Colonic mucosa (tissue), 4 donors: ENCODE data around the gene MIX23. TPM values are rescaled to one million over a fixed set of nuclear protein-coding genes. Genes with fewer than 3 reads are reported as not detected.

Source experiments
- DNase-seq: peaks from one replicate; pipeline ENCODE4 v3.0.0-alpha.2; 2020
- H3K27ac ChIP-seq: fragments of 200-600 bp; one replicate; pipeline ENCODE4 v1.8.0; 2021
- H3K27me3 ChIP-seq: fragments of 200-600 bp; one replicate; pipeline ENCODE4 v1.8.0; 2021
- H3K36me3 ChIP-seq: fragments of 200-600 bp; one replicate; pipeline ENCODE4 v1.8.0; 2021
- H3K4me1 ChIP-seq: fragments of 200-600 bp; one replicate; pipeline ENCODE4 v1.8.0; 2021; ENCODE audit warnings: mild to moderate bottlenecking
- H3K4me3 ChIP-seq: fragments of 200-600 bp; one replicate; pipeline ENCODE4 v1.8.0; 2021
- H3K9ac ChIP-seq, 2 donors: one replicate each; pipeline ENCODE4 v1.7.0; 2013; ENCODE audit warnings: control low read depth in 2 of 2, low read depth in 2 of 2, low read length in 2 of 2
- H3K9me3 ChIP-seq: fragments of 200-600 bp; one replicate; pipeline ENCODE4 v1.8.0; 2021
- CTCF ChIP-seq: fragments of 200-600 bp; IDR thresholded peaks from one replicate; pipeline ENCODE4 v1.8.0; 2022; ENCODE audit warnings: antibody characterized with exemption, mild to moderate bottlenecking
- intact Hi-C: fragments of 100-400 bp; cut with DNase I; formaldehyde crosslinking; loops from one replicate; pipeline ENCODE4 v1.14.1; 2022
- total RNA-seq, 2 donors: library from RNA; stranded (reverse); fragmentation: NEBNext Ultra II Directional in 1 of 2; extraction: Animal tissue kit (Norgen Biotek cat#: 25700) in 1 of 2; gene quantifications; one replicate each; pipeline ENCODE4 v1.2.1, GENCODE V29; 2021
- donor health status: healthy.
- donor health status: DM: no; HTN: no; CAD: no.
- donor health status: DM: no; HTN: no; CAD: no.

The MIX23 gene
- total RNA-seq, 2 donors from 2014 or later: 44.5 to 66.6 TPM

GRCh38 chr3:122350814-122351418, 32.1 kb downstream of the MIX23 start:
- peaks cover 3% of the 10 kb centered on the region for H3K4me1 ChIP-seq
- H3K27ac ChIP-seq: peak overlapping the region; percentile 71
- H3K9me3 ChIP-seq: no peaks in the 10 kb centered on the region
- intact Hi-C loops: loop anchor here (10.0 kb wide), 1 partner anchor 246 kb away; no protein-coding TSS in a partner anchor
- no peak for TF ChIP-seq CTCF
- peak overlapping the region in 1 of 2 donors; percentile 1 for H3K9ac ChIP-seq
- H3K4me3 ChIP-seq: no peak overlapping the region
- DNase-seq: peak; percentile 36
- H3K27me3 ChIP-seq: no peaks in the 10 kb centered on the region
- H3K36me3 ChIP-seq: no peaks in the 10 kb centered on the region

GRCh38 chr3:122349171-122349570, 33.9 kb downstream of the MIX23 start:
- DNase-seq: no peak
- Histone ChIP-seq H3K27me3 (no peaks in the 10 kb centered on the region), H3K36me3 (no peaks in the 10 kb centered on the region), H3K9me3 (no peaks in the 10 kb centered on the region), H3K4me3 (no peak overlapping the region), H3K27ac (no peak overlapping the region), H3K9ac (no peak overlapping the region), H3K4me1 (peaks cover 3% of the 10 kb centered on the region)
- TF ChIP-seq CTCF: no peak
- intact Hi-C loops: no loop called here

- Histone ChIP-seq H3K9ac (no peak overlapping the region), H3K36me3 (no peaks in the 10 kb centered on the region), H3K27ac (no peak overlapping the region), H3K9me3 (no peaks in the 10 kb centered on the region), H3K4me3 (no peak overlapping the region), H3K27me3 (no peaks in the 10 kb centered on the region), H3K4me1 (no peaks in the 10 kb centered on the region)
- TF ChIP-seq CTCF: no peak
- DNase-seq: no peak
- intact Hi-C loops: no loop called here
These were observed 39.4 kb downstream of the MIX23 start for GRCh38 chr3:122343654-122344053.

- Histone ChIP-seq H3K4me1 (no peaks in the 10 kb centered on the region), H3K9me3 (no peaks in the 10 kb centered on the region), H3K36me3 (no peaks in the 10 kb centered on the region), H3K9ac (no peak overlapping the region), H3K27ac (no peak overlapping the region), H3K4me3 (no peak overlapping the region), H3K27me3 (no peaks in the 10 kb centered on the region)
- no peak for DNase-seq
- intact Hi-C loops: no loop called here
- TF ChIP-seq CTCF: no peak
These were observed 40.2 kb downstream of the MIX23 start for GRCh38 chr3:122342803-122343202.

GRCh38 chr3:122332551-122332950, 50.5 kb downstream of the MIX23 start:
- no peaks in the 10 kb centered on the region for H3K36me3 ChIP-seq

More at GRCh38 chr3:122332551-122332950, 50.5 kb downstream of the MIX23 start:
- H3K27me3 ChIP-seq: no peaks in the 10 kb centered on the region
- no peaks in the 10 kb centered on the region for H3K4me1 ChIP-seq
- no peak overlapping the region for H3K9ac ChIP-seq
- no peaks in the 10 kb centered on the region for H3K9me3 ChIP-seq
- no peak for TF ChIP-seq CTCF
- H3K4me3 ChIP-seq: no peak overlapping the region
- H3K27ac ChIP-seq: no peak overlapping the region
- DNase-seq: no peak
- intact Hi-C loops: no loop called here
